HCT116 (cell line): ENCODE data around the gene CDH23. TPM values are rescaled to one million over a fixed set of nuclear protein-coding genes. Genes with fewer than 3 reads are reported as not detected.

Experiments used
- ATAC-seq: fragments of 200-7000 bp; cut with Tn5 transposase; 2 replicates; pipeline ENCODE4 v1.9.1; 2020; ENCODE audit warnings: mild to moderate bottlenecking, moderate library complexity
- BruUV-seq: library from RNA; stranded (reverse); fragments of 400-500 nt; replicated peaks from 2 replicates; lab custom pipeline; 2021; lab: Mats Ljungman, UMichigan
- CTCF ChIA-PET: fragments of 300-600 bp; sonication (Branson Sonifier 250); formaldehyde crosslinking; loops from one replicate; lab custom pipeline; 2021; ENCODE audit warnings: antibody characterized with exemption; lab: Charles Lee
- POLR2A ChIA-PET: fragments of 300-600, 350-600 bp; sonication (Branson Sonifier 250); formaldehyde crosslinking; loops from one replicate; lab custom pipeline; 2021; ENCODE audit warnings: antibody characterized with exemption; lab: Charles Lee
- RAD21 ChIA-PET, 2 experiments: fragments of 300-600 bp; sonication (Branson Sonifier 250); formaldehyde crosslinking; loops; one replicate each; lab custom pipeline; 2023; ENCODE audit warnings: low total read pairs in 2 of 2; ENCODE audit not compliant: uncharacterized antibody in 2 of 2, unreplicated experiment in 2 of 2, low non-redundant PET in 1 of 2; lab: Charles Lee
- DNase-seq: peaks from one replicate; pipeline ENCODE4 v3.0.0-alpha.2; 2010; ENCODE audit warnings: low read depth, low spot score
- H2AFZ ChIP-seq: fragments of 200-600 bp; shearing (Covaris generic), sonication (generic); 2 replicates; pipeline ENCODE4 v1.6.1; 2017; ENCODE audit warnings: low read depth, mixed run types, mixed read lengths, antibody characterized with exemption, low read length; ENCODE audit not compliant: poor library complexity, severe bottlenecking
- H3K27ac ChIP-seq: 2 replicates; pipeline ENCODE4 v1.5.1; 2012; ENCODE audit warnings: low read depth, low read length
- H3K27me3 ChIP-seq: fragments of 200-600 bp; sonication (generic); 2 replicates; pipeline ENCODE4 v1.6.1; 2016; ENCODE audit warnings: mixed run types, low read length, mixed read lengths; ENCODE audit not compliant: insufficient read depth
- H3K36me3 ChIP-seq, 2 experiments: fragments of 200-500 bp in 1 of 2; fragments of 200-600 bp in 1 of 2; sonication (Bioruptor generic) in 1 of 2; sonication (generic) in 1 of 2; 2 replicates each; pipeline versions ENCODE4 v1.5.1 to v1.6.1; 2014 to 2016; ENCODE audit warnings: low read length in 2 of 2, inconsistent platforms in 1 of 2, mixed read lengths in 1 of 2, mixed run types in 1 of 2; ENCODE audit not compliant: insufficient read depth in 2 of 2, control insufficient read depth in 1 of 2
- H3K4me1 ChIP-seq, 2 experiments: fragments of 200-600 bp in 1 of 2; sonication (generic) in 1 of 2; 2 replicates each; pipeline versions ENCODE4 v1.5.1 to v1.6.1; 2012 to 2017; ENCODE audit warnings: low read length in 2 of 2, inconsistent platforms in 1 of 2, mild to moderate bottlenecking in 1 of 2, mixed read lengths in 1 of 2, mixed run types in 1 of 2, moderate library complexity in 1 of 2; ENCODE audit not compliant: insufficient read depth in 2 of 2, control insufficient read depth in 1 of 2
- H3K4me2 ChIP-seq: fragments of 200-600 bp; sonication (generic); 2 replicates; pipeline ENCODE4 v1.6.1; 2017; ENCODE audit warnings: mixed run types, low read length, mixed read lengths
- H3K4me3 ChIP-seq, 2 experiments: fragments of 200-600 bp in 1 of 2; sonication (generic) in 1 of 2; replicated peaks in 1 of 2; 2 replicates each; pipeline ENCODE4 v1.5.1; 2011 to 2016; ENCODE audit warnings: low read length in 2 of 2, control low read depth in 1 of 2, low read depth in 1 of 2, mild to moderate bottlenecking in 1 of 2, mixed read lengths in 1 of 2, mixed run types in 1 of 2
- H3K79me2 ChIP-seq: fragments of 200-600 bp; sonication (generic); 2 replicates; pipeline ENCODE4 v1.6.1; 2017; ENCODE audit warnings: mild to moderate bottlenecking, mixed run types, low read length, moderate library complexity, mixed read lengths; ENCODE audit not compliant: insufficient read depth
- H3K9ac ChIP-seq: fragments of 200-600 bp; sonication (generic); 2 replicates; pipeline ENCODE4 v1.6.1; 2016; ENCODE audit warnings: low read length, mixed read lengths
- H3K9me2 ChIP-seq: fragments of 200-600 bp; sonication (generic), shearing (Covaris generic); 2 replicates; pipeline ENCODE4 v1.6.1; 2017; ENCODE audit warnings: mixed run types, mild to moderate bottlenecking, moderate library complexity; ENCODE audit not compliant: insufficient read depth
- H3K9me3 ChIP-seq, 2 experiments: fragments of 200-500 bp in 1 of 2; fragments of 200-600 bp in 1 of 2; sonication (Bioruptor generic) in 1 of 2; sonication (generic) in 1 of 2; 2 replicates each; pipeline ENCODE4 v1.6.1; 2014 to 2017; ENCODE audit warnings: low read length in 2 of 2, mixed read lengths in 2 of 2, inconsistent platforms in 1 of 2, low read depth in 1 of 2, mild to moderate bottlenecking in 1 of 2, mixed run types in 1 of 2, moderate library complexity in 1 of 2; ENCODE audit not compliant: control insufficient read depth in 1 of 2, insufficient read depth in 1 of 2
- H4K20me1 ChIP-seq: fragments of 200-600 bp; sonication (generic), shearing (Covaris generic); 2 replicates; pipeline ENCODE4 v1.6.1; 2017; ENCODE audit warnings: mixed run types, mild to moderate bottlenecking, moderate library complexity; ENCODE audit not compliant: insufficient read depth
- ATF3 ChIP-seq: IDR thresholded peaks from 2 replicates; pipeline ENCODE4 v1.6.1; 2012
- CBX3 ChIP-seq: IDR thresholded peaks from 2 replicates; pipeline ENCODE4 v1.6.1; 2012; ENCODE audit warnings: low read depth
- ELF1 ChIP-seq: IDR thresholded peaks from 2 replicates; pipeline ENCODE4 v1.6.1; 2012; ENCODE audit warnings: low read depth, borderline replicate concordance
- EZH2 ChIP-seq: fragments of 200-600 bp; sonication (generic); IDR thresholded peaks from 2 replicates; pipeline ENCODE4 v1.6.1; 2017; ENCODE audit warnings: antibody characterized with exemption, mixed run types
- EZH2phosphoT487 ChIP-seq: fragments of 200-600 bp; IDR thresholded peaks from 2 replicates; pipeline ENCODE4 v1.6.1; 2018; ENCODE audit warnings: antibody characterized with exemption, borderline replicate concordance
- MAX ChIP-seq: IDR thresholded peaks from 2 replicates; pipeline ENCODE4 v1.6.1; 2012
- RAD21 ChIP-seq: IDR thresholded peaks from 2 replicates; pipeline ENCODE4 v1.6.1; 2012; ENCODE audit warnings: low read depth, mild to moderate bottlenecking
- SP1 ChIP-seq: IDR thresholded peaks from 2 replicates; pipeline ENCODE4 v1.6.1; 2012; ENCODE audit warnings: low read depth
- TCF7L2 ChIP-seq: IDR thresholded peaks from 2 replicates; pipeline ENCODE4 v1.7.0; 2011; ENCODE audit warnings: borderline replicate concordance, inconsistent platforms; ENCODE audit not compliant: insufficient read depth, insufficient read length; ENCODE audit errors: extremely low read depth
- YY1 ChIP-seq: IDR thresholded peaks from 2 replicates; pipeline ENCODE4 v1.6.1; 2011; ENCODE audit warnings: low read length, low read depth, moderate library complexity, mild to moderate bottlenecking; ENCODE audit not compliant: insufficient replicate concordance; ENCODE audit errors: extremely low read depth
- ZFX ChIP-seq: fragments of 450-650 bp; IDR thresholded peaks from 2 replicates; pipeline ENCODE4 v1.6.1; 2017
- ZNF274 ChIP-seq: fragments of 200-500 bp; sonication (Bioruptor generic); IDR thresholded peaks from 2 replicates; pipeline ENCODE4 v1.6.1; 2014; ENCODE audit warnings: mild to moderate bottlenecking, low read depth, low read length, inconsistent platforms
- intact Hi-C: fragments of 100-400 bp; cut with micrococcal nuclease; formaldehyde crosslinking; loops from 2 replicates; pipeline ENCODE4 v1.10.0; 2022
- total RNA-seq: library from RNA; stranded (reverse); gene quantifications from one replicate; pipeline ENCODE4 v1.2.1, GENCODE V29; 2021; ENCODE audit not compliant: unreplicated experiment
- TF ChIP-seq, protein P1 (sequence below), 3 experiments: fragments of 200-600 bp in 1 of 3; sonication (generic) in 1 of 3; IDR thresholded peaks in 2 of 3; conservative IDR thresholded peaks in 1 of 3; 2 replicates each; pipeline ENCODE4 v1.5.1; 2012 to 2017; ENCODE audit warnings: low read depth in 2 of 3, low read length in 2 of 3, antibody characterized with exemption in 1 of 3, borderline replicate concordance in 1 of 3, control low read depth in 1 of 3, mild to moderate bottlenecking in 1 of 3, mixed read lengths in 1 of 3, mixed run types in 1 of 3, moderate library complexity in 1 of 3; ENCODE audit not compliant: insufficient read depth in 1 of 3
- TF ChIP-seq, protein P2 (sequence below): IDR thresholded peaks from 2 replicates; pipeline ENCODE4 v1.6.1; 2012; ENCODE audit warnings: low read depth

The CDH23 gene
- total RNA-seq, 1 experiment from 2014 or later = not detected

DNA sequence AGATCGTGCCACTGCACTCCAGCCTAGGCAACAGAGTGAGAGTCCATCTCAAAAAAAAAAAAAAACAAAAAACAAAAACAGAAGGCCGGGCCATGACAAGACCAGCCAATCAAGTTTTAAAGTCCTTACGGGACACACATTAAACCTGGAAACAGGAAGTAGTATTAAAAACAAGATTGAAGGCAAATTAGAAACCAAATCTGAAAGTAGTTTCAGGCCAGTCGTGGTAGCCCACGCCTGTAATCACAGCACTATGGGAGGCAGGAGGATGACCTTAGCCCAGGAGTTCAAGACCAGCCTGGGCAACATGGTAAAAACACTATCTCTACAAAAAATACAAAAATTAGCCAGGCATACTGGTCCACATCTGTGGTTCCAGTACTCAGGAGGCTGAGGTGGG lies 436.2 kb downstream of the CDH23 start:
- Histone ChIP-seq H3K79me2 (peaks cover 58% of the 10 kb centered on the region), H4K20me1 (peaks cover 8% of the 10 kb centered on the region; the same call in 1 of the 2 replicates), H3K27me3 (no peaks in the 10 kb centered on the region), H3K9me2 (no peaks in the 10 kb centered on the region), H3K27ac (no peak overlapping the region)
- RAD21 ChIA-PET = no interaction called here
- ATAC-seq = no peak
- TF ChIP-seq CBX3 (no peak), YY1 (no peak), SP1 (no peak), ZFX (no peak), MAX (no peak), EZH2phosphoT487 (no peak), ZNF274 (no peak), TCF7L2 (no peak), RAD21 (no peak), EZH2 (no peak), ATF3 (no peak), ELF1 (no peak)
- TF ChIP-seq, protein P1, sequence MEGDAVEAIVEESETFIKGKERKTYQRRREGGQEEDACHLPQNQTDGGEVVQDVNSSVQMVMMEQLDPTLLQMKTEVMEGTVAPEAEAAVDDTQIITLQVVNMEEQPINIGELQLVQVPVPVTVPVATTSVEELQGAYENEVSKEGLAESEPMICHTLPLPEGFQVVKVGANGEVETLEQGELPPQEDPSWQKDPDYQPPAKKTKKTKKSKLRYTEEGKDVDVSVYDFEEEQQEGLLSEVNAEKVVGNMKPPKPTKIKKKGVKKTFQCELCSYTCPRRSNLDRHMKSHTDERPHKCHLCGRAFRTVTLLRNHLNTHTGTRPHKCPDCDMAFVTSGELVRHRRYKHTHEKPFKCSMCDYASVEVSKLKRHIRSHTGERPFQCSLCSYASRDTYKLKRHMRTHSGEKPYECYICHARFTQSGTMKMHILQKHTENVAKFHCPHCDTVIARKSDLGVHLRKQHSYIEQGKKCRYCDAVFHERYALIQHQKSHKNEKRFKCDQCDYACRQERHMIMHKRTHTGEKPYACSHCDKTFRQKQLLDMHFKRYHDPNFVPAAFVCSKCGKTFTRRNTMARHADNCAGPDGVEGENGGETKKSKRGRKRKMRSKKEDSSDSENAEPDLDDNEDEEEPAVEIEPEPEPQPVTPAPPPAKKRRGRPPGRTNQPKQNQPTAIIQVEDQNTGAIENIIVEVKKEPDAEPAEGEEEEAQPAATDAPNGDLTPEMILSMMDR (IDR thresholded peaks at IDR 0.05 in 2 of 3, conservative IDR thresholded peaks at IDR 0.05 in 1 of 3; ENCODE audit: borderline replicate concordance in 1 of 3, insufficient read depth in 1 of 3, low read depth in 2 of 3, low read length in 2 of 3) = no peak
- TF ChIP-seq, protein P2, sequence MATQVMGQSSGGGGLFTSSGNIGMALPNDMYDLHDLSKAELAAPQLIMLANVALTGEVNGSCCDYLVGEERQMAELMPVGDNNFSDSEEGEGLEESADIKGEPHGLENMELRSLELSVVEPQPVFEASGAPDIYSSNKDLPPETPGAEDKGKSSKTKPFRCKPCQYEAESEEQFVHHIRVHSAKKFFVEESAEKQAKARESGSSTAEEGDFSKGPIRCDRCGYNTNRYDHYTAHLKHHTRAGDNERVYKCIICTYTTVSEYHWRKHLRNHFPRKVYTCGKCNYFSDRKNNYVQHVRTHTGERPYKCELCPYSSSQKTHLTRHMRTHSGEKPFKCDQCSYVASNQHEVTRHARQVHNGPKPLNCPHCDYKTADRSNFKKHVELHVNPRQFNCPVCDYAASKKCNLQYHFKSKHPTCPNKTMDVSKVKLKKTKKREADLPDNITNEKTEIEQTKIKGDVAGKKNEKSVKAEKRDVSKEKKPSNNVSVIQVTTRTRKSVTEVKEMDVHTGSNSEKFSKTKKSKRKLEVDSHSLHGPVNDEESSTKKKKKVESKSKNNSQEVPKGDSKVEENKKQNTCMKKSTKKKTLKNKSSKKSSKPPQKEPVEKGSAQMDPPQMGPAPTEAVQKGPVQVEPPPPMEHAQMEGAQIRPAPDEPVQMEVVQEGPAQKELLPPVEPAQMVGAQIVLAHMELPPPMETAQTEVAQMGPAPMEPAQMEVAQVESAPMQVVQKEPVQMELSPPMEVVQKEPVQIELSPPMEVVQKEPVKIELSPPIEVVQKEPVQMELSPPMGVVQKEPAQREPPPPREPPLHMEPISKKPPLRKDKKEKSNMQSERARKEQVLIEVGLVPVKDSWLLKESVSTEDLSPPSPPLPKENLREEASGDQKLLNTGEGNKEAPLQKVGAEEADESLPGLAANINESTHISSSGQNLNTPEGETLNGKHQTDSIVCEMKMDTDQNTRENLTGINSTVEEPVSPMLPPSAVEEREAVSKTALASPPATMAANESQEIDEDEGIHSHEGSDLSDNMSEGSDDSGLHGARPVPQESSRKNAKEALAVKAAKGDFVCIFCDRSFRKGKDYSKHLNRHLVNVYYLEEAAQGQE = no peak
- TF ChIP-seq, all 23 proteins: peak for 0
- no peak for DNase-seq
- intact Hi-C loops = no loop called here
- H3K36me3 ChIP-seq = peaks cover 19 to 24% of the 10 kb centered on the region in 2 experiments; a peak in 3 of 4 replicates
- no peak overlapping the region for H3K4me3 ChIP-seq
- no peak overlapping the region for H2AFZ ChIP-seq
- BruUV-seq = no TSS peak
- no peak overlapping the region for H3K4me2 ChIP-seq
- H3K9me3 ChIP-seq = no peaks in the 10 kb centered on the region
- H3K9ac ChIP-seq = no peak overlapping the region
- H3K4me1 ChIP-seq = peaks cover 7 to 21% of the 10 kb centered on the region in 2 experiments
- ChIA-PET POLR2A (no interaction called here), CTCF (interaction anchor here (1.5 kb wide), 1 partner anchor 63 kb away, joined by 4 read pairs; no protein-coding TSS in a partner anchor)
